Parathyroid adenoma (tissue), 2 donors: ENCODE measurements around the gene HSP90AB1.
"Not testable (repeated sequence)": the region's sequence is repeated elsewhere in the genome, so short reads cannot be mapped to it uniquely, and the experiment has no call there.

Experiments used
- H2AFZ ChIP-seq: fragments of 300-600 bp; sonication (generic); one replicate; pipeline ENCODE4 v1.7.0; 2017; ENCODE audit warnings: antibody characterized with exemption, mild to moderate bottlenecking
- H3K27ac ChIP-seq: fragments of 300-600 bp; sonication (generic); one replicate; pipeline ENCODE4 v1.7.0; 2017
- H3K27me3 ChIP-seq: fragments of 300-600 bp; sonication (generic); one replicate; pipeline ENCODE4 v1.7.0; 2017; ENCODE audit warnings: low read length; ENCODE audit not compliant: control insufficient read depth, insufficient read depth
- H3K36me3 ChIP-seq: fragments of 300-600 bp; sonication (generic); one replicate; pipeline ENCODE4 v1.7.0; 2017; ENCODE audit warnings: low read length; ENCODE audit not compliant: control insufficient read depth, insufficient read depth
- H3K4me1 ChIP-seq: fragments of 300-600 bp; sonication (generic); one replicate; pipeline ENCODE4 v1.7.0; 2017; ENCODE audit warnings: control low read depth
- H3K4me2 ChIP-seq: fragments of 300-600 bp; sonication (generic); one replicate; pipeline ENCODE4 v1.7.0; 2017; ENCODE audit warnings: low read length
- H3K4me3 ChIP-seq: fragments of 300-600 bp; sonication (generic); one replicate; pipeline ENCODE4 v1.7.0; 2017; ENCODE audit warnings: low read depth, low read length
- H3K79me2 ChIP-seq: fragments of 300-600 bp; sonication (generic); one replicate; pipeline ENCODE4 v1.7.0; 2017; ENCODE audit warnings: control low read depth
- H3K9ac ChIP-seq: fragments of 300-600 bp; sonication (generic); one replicate; pipeline ENCODE4 v1.7.0; 2017; ENCODE audit warnings: mild to moderate bottlenecking
- H3K9me3 ChIP-seq: fragments of 300-600 bp; sonication (generic); one replicate; pipeline ENCODE4 v1.7.0; 2017; ENCODE audit warnings: low read length; ENCODE audit not compliant: control insufficient read depth
- CTCF ChIP-seq: fragments of 300-600 bp; sonication (generic); IDR thresholded peaks from one replicate; pipeline ENCODE4 v1.7.0; 2017; ENCODE audit warnings: antibody characterized with exemption, mild to moderate bottlenecking
- donor health status: primary hyperparathyroidism.

Gene HSP90AB1

GRCh38 chr6:44229376-44230033, 17.4 kb upstream of the HSP90AB1 start:
- Histone ChIP-seq H2AFZ (no peak overlapping the region), H3K9ac (no peak overlapping the region), H3K27ac (no peak overlapping the region), H3K27me3 (no peaks in the 10 kb centered on the region), H3K36me3 (no peaks in the 10 kb centered on the region), H3K79me2 (no peaks in the 10 kb centered on the region), H3K9me3 (no peaks in the 10 kb centered on the region), H3K4me1 (peaks cover 8% of the 10 kb centered on the region), H3K4me3 (no peak overlapping the region), H3K4me2 (no peak overlapping the region)
- no peak for TF ChIP-seq CTCF

DNA sequence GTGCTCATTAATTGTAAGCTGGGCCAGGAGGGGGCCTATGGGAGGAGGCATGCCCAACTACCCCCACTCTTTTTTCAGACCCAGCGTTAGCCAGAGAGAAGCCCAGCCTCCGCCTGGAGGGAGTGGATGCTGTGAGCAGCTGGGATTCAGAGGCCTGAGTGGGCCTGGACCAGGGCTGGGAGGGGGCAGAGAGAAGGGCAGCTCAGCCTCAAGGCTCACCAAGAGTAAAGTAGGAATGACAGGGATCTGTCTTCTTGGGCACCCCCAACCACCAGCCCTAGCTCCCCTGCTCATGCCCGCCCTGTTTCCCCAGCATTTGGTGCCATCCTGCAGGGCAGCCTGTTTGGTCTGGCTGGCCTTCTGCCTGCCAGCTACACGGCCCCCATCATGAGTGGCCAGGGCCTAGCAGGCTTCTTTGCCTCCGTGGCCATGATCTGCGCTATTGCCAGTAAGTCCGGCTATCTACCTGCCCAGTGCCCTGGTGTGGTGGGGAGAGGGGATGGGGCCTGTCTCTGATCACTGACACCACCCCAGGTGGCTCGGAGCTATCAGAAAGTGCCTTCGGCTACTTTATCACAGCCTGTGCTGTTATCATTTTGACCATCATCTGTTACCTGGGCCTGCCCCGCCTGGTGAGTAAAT, 16.7 kb upstream of the HSP90AB1 start:
- H2AFZ ChIP-seq, result no peak overlapping the region
- TF ChIP-seq CTCF, result no peak
- no peaks in the 10 kb centered on the region for H3K27me3 ChIP-seq
- H3K9me3 ChIP-seq, result no peaks in the 10 kb centered on the region
- H3K4me2 ChIP-seq, result no peak overlapping the region
- no peak overlapping the region for H3K27ac ChIP-seq
- no peak overlapping the region for H3K4me3 ChIP-seq
- H3K79me2 ChIP-seq, result no peaks in the 10 kb centered on the region
- no peaks in the 10 kb centered on the region for H3K36me3 ChIP-seq
- peaks cover 14% of the 10 kb centered on the region for H3K4me1 ChIP-seq
- no peak overlapping the region for H3K9ac ChIP-seq

DNA sequence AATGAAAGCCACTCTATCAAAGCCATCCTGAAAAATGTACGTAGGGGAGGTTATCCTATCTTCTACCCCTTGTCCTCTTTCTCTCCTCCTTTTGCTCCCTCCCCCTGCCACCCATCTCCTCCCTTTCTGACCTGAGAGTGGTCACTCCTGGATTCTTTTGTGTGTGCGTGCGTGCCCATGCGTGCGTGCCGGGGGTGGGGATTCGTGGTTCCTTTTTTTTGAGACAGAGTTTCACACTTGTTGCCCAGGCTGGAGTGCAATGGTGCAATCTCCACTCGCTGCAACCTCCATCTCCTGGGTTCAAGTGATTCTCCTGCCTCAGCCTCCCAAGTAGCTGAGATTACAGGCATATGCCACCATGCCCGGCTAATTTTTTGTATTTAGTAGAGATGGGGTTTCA, 15.5 kb upstream of the HSP90AB1 start:
- H3K4me2 ChIP-seq, H3K9ac ChIP-seq, H2AFZ ChIP-seq, H3K27ac ChIP-seq, H3K27me3 ChIP-seq, H3K79me2 ChIP-seq, H3K9me3 ChIP-seq, H3K4me3 ChIP-seq, H3K36me3 ChIP-seq: not testable (repeated sequence)
- H3K4me1 ChIP-seq, result peaks cover 16% of the 10 kb centered on the region

GRCh38 chr6:44232676-44233566, 14.0 kb upstream of the HSP90AB1 start:
- Histone ChIP-seq H3K4me3 (no peak overlapping the region), H3K9ac (no peak overlapping the region), H3K36me3 (no peaks in the 10 kb centered on the region), H3K4me2 (no peak overlapping the region), H3K27ac (no peak overlapping the region), H3K9me3 (no peaks in the 10 kb centered on the region), H3K27me3 (no peaks in the 10 kb centered on the region), H3K4me1 (peaks cover 24% of the 10 kb centered on the region), H3K79me2 (no peaks in the 10 kb centered on the region), H2AFZ (no peak overlapping the region)
- no peak for TF ChIP-seq CTCF

DNA sequence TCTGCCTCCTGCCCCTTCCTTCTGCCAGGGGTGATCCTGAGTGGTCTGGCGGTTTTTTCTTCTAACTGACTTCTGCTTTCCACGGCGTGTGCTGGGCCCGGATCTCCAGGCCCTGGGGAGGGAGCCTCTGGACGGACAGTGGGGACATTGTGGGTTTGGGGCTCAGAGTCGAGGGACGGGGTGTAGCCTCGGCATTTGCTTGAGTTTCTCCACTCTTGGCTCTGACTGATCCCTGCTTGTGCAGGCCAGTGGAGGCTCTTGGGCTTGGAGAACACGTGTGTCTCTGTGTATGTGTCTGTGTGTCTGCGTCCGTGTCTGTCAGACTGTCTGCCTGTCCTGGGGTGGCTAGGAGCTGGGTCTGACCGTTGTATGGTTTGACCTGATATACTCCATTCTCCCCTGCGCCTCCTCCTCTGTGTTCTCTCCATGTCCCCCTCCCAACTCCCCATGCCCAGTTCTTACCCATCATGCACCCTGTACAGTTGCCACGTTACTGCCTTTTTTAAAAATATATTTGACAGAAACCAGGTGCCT, 13.3 kb upstream of the HSP90AB1 start:
- Histone ChIP-seq H3K4me3 (no peak overlapping the region), H3K4me2 (no peak overlapping the region), H3K27ac (peak overlapping the region; percentile 57), H3K36me3 (no peaks in the 10 kb centered on the region), H3K27me3 (no peaks in the 10 kb centered on the region), H3K79me2 (no peaks in the 10 kb centered on the region), H2AFZ (no peak overlapping the region), H3K9me3 (no peaks in the 10 kb centered on the region), H3K4me1 (peaks cover 30% of the 10 kb centered on the region), H3K9ac (no peak overlapping the region)
- TF ChIP-seq CTCF, result no peak
